RKO (cell line): Measurements from ENCODE around the gene TMEM178A.
A peak's percentile ranks its signal among the peaks of the same experiment; 100 is the strongest.
"Not testable (repeated sequence)": the region's sequence is repeated elsewhere in the genome, so short reads cannot be mapped to it uniquely, and the experiment has no call there.

Experiments used
- DNase-seq: peaks from one replicate; pipeline ENCODE4 v3.0.0-alpha.2; 2016; ENCODE audit warnings: low spot score

Gene TMEM178A

GRCh38 chr2:39715822-39716221 is 50.1 kb downstream of the TMEM178A start:
- no peak for DNase-seq

- DNase-seq = no peak
Measured at GRCh38 chr2:39717067-39717466, 51.4 kb downstream of the TMEM178A start.

- no peak for DNase-seq
Measured at GRCh38 chr2:39718483-39718882, 52.8 kb downstream of the TMEM178A start.

GRCh38 chr2:39719317-39719716 is 53.6 kb downstream of the TMEM178A start:
- no peak for DNase-seq

GRCh38 chr2:39720970-39721369 is 55.3 kb downstream of the TMEM178A start:
- DNase-seq = no peak

- DNase-seq = no peak
Measured at GRCh38 chr2:39723497-39723896, 57.8 kb downstream of the TMEM178A start.

- peak; percentile 22 for DNase-seq
Measured at GRCh38 chr2:39723946-39724827, 58.5 kb downstream of the TMEM178A start.

- no peak for DNase-seq
Measured at GRCh38 chr2:39724828-39725144, 59.1 kb downstream of the TMEM178A start.

- no peak for DNase-seq
Measured at GRCh38 chr2:39725401-39725800, 59.7 kb downstream of the TMEM178A start.

GRCh38 chr2:39728085-39728484 is 62.4 kb downstream of the TMEM178A start:
- not testable (repeated sequence) for DNase-seq

- peak; percentile 67 for DNase-seq
Measured at GRCh38 chr2:39728941-39729351, 63.2 kb downstream of the TMEM178A start.

GRCh38 chr2:39730276-39730675 is 64.6 kb downstream of the TMEM178A start:
- DNase-seq = no peak

GRCh38 chr2:39730685-39731302 is 65.1 kb downstream of the TMEM178A start:
- DNase-seq = peak; percentile 38

GRCh38 chr2:39731546-39731945 is 65.8 kb downstream of the TMEM178A start:
- DNase-seq = no peak

- no peak for DNase-seq
Measured at GRCh38 chr2:39732482-39732881, 66.8 kb downstream of the TMEM178A start.

GRCh38 chr2:39733070-39733674 is 67.5 kb downstream of the TMEM178A start:
- DNase-seq = no peak

- no peak for DNase-seq
Measured at GRCh38 chr2:39734445-39734844, 68.7 kb downstream of the TMEM178A start.

- DNase-seq = no peak
Measured at GRCh38 chr2:39735648-39736047, 69.9 kb downstream of the TMEM178A start.

- no peak for DNase-seq
Measured at GRCh38 chr2:39736640-39737039, 70.9 kb downstream of the TMEM178A start.

- no peak for DNase-seq
Measured at GRCh38 chr2:39737661-39738060, 71.9 kb downstream of the TMEM178A start.

GRCh38 chr2:39738936-39739335 is 73.2 kb downstream of the TMEM178A start:
- DNase-seq = no peak

- no peak for DNase-seq
Measured at GRCh38 chr2:39739386-39739785, 73.7 kb downstream of the TMEM178A start.

- DNase-seq = no peak
Measured at GRCh38 chr2:39741871-39742270, 76.2 kb downstream of the TMEM178A start.
